SK-N-SH (cell line): Measurements from ENCODE around the gene ADNP2. TPM values are rescaled to one million over a fixed set of nuclear protein-coding genes. Genes with fewer than 3 reads are reported as not detected.

Experiments used
- CTCF ChIA-PET: fragments of 300-600, 350-600 bp; formaldehyde crosslinking; extraction: SDS; loops from one replicate; lab custom pipeline; 2021; lab: Yijun Ruan, JAX
- POLR2A ChIA-PET: fragments of 350-600 bp; sonication (Branson Sonifier 250); formaldehyde crosslinking; extraction: SDS; loops from one replicate; lab custom pipeline; 2020; ENCODE audit warnings: antibody characterized with exemption, inconsistent platforms; lab: Yijun Ruan, JAX
- DNase-seq: peaks from one replicate; pipeline ENCODE4 v3.0.0; 2012
- H2AFZ ChIP-seq: fragments of 200-600 bp; sonication (generic); 2 replicates; pipeline ENCODE4 v1.8.1; 2016; ENCODE audit warnings: antibody characterized with exemption, mild to moderate bottlenecking, low read depth
- H3F3A ChIP-seq: fragments of 200-600 bp; sonication (generic); replicated peaks from 2 replicates; pipeline ENCODE3; 2016; ENCODE audit warnings: antibody characterized with exemption, mild to moderate bottlenecking; ENCODE audit not compliant: insufficient read depth
- H3K27ac ChIP-seq, 2 experiments: fragments of 200-500 bp in 1 of 2; fragments of 200-600 bp in 1 of 2; sonication (Bioruptor generic) in 1 of 2; sonication (generic), shearing (Covaris generic) in 1 of 2; 2 replicates each; pipeline versions ENCODE4 v1.5.1 to v1.6.1; 2014 to 2016; ENCODE audit warnings: low read depth in 2 of 2, inconsistent platforms in 1 of 2, low read length in 1 of 2, mild to moderate bottlenecking in 1 of 2, mixed read lengths in 1 of 2
- H3K27me3 ChIP-seq: fragments of 200-600 bp; sonication (generic), shearing (Covaris generic); 2 replicates; pipeline ENCODE4 v1.6.1; 2016; ENCODE audit warnings: mixed run types; ENCODE audit not compliant: insufficient read depth
- H3K36me3 ChIP-seq, 2 experiments: fragments of 200-500 bp in 1 of 2; fragments of 200-600 bp in 1 of 2; sonication (Bioruptor generic) in 1 of 2; sonication (generic) in 1 of 2; replicated peaks in 1 of 2; 2 replicates each; pipeline versions ENCODE3 to v1.5.1; 2014 to 2016; ENCODE audit warnings: low read length in 1 of 2, mild to moderate bottlenecking in 1 of 2; ENCODE audit not compliant: insufficient read depth in 2 of 2, control insufficient read depth in 1 of 2
- H3K4me1 ChIP-seq, 2 experiments: fragments of 200-500 bp in 1 of 2; fragments of 200-600 bp in 1 of 2; sonication (Bioruptor generic) in 1 of 2; sonication (generic), shearing (Covaris generic) in 1 of 2; 2 replicates each; pipeline versions ENCODE4 v1.5.1 to v1.6.1; 2014 to 2016; ENCODE audit warnings: low read depth in 1 of 2, low read length in 1 of 2, mixed run types in 1 of 2; ENCODE audit not compliant: insufficient read depth in 2 of 2, control insufficient read depth in 1 of 2
- H3K4me2 ChIP-seq: fragments of 200-600 bp; sonication (generic), shearing (Covaris generic); 2 replicates; pipeline ENCODE4 v1.6.1; 2017; ENCODE audit warnings: mixed run types
- H3K4me3 ChIP-seq, 2 experiments: fragments of 200-500 bp in 1 of 2; fragments of 200-600 bp in 1 of 2; sonication (Bioruptor generic) in 1 of 2; sonication (generic), shearing (Covaris generic) in 1 of 2; 2 replicates each; pipeline versions ENCODE4 v1.5.1 to v1.8.1; 2014 to 2016; ENCODE audit warnings: low read depth in 2 of 2, inconsistent platforms in 1 of 2, low read length in 1 of 2, mild to moderate bottlenecking in 1 of 2, mixed read lengths in 1 of 2, moderate library complexity in 1 of 2
- H3K79me2 ChIP-seq: fragments of 200-600 bp; sonication (generic); 2 replicates; pipeline ENCODE4 v1.8.1; 2017; ENCODE audit warnings: mild to moderate bottlenecking; ENCODE audit not compliant: insufficient read depth
- H3K9ac ChIP-seq: fragments of 200-600 bp; sonication (generic); 2 replicates; pipeline ENCODE4 v1.6.1; 2017; ENCODE audit warnings: mixed run types
- H3K9me2 ChIP-seq: fragments of 200-600 bp; sonication (generic); 2 replicates; pipeline ENCODE4 v1.6.1; 2017; ENCODE audit warnings: mixed run types
- H3K9me3 ChIP-seq: fragments of 200-600 bp; sonication (generic); 2 replicates; pipeline ENCODE4 v1.6.1; 2017; ENCODE audit warnings: mixed run types, mild to moderate bottlenecking, moderate library complexity
- H4K20me1 ChIP-seq: fragments of 200-600 bp; sonication (generic); 2 replicates; pipeline ENCODE4 v1.6.1; 2017; ENCODE audit warnings: mild to moderate bottlenecking, mixed run types; ENCODE audit not compliant: insufficient read depth
- CHD2 ChIP-seq: fragments of 150-350 bp; IDR thresholded peaks from 2 replicates; pipeline ENCODE4 v1.6.1; 2018; ENCODE audit warnings: low read length; ENCODE audit not compliant: partially characterized antibody
- ELF1 ChIP-seq: IDR thresholded peaks from 2 replicates; pipeline ENCODE4 v1.4.0; 2012
- MEF2A ChIP-seq: IDR thresholded peaks from 2 replicates; pipeline ENCODE4 v1.4.0; 2012; ENCODE audit warnings: low read depth, borderline replicate concordance
- MXI1 ChIP-seq: IDR thresholded peaks from 2 replicates; pipeline ENCODE4 v1.6.1; 2012; ENCODE audit warnings: mild to moderate bottlenecking, low read depth, low read length, improper control_type of control experiment
- POLR2AphosphoS5 ChIP-seq: IDR thresholded peaks from 2 replicates; pipeline ENCODE4 v1.6.1; 2012; ENCODE audit warnings: low read depth, low read length
- RCOR1 ChIP-seq: fragments of 150-350 bp; IDR thresholded peaks from 2 replicates; pipeline ENCODE4 v1.6.1; 2017; ENCODE audit warnings: antibody characterized with exemption, low read length
- RFX5 ChIP-seq: IDR thresholded peaks from 2 replicates; pipeline ENCODE4 v1.6.1; 2012; ENCODE audit warnings: mild to moderate bottlenecking, improper control_type of control experiment, low read length
- TCF12 ChIP-seq: IDR thresholded peaks from 2 replicates; pipeline ENCODE4 v1.4.0; 2012
- ZBTB33 ChIP-seq: IDR thresholded peaks from 2 replicates; pipeline ENCODE4 v1.4.0; 2012; ENCODE audit warnings: low read depth, borderline replicate concordance
- WGBS: methylation state at CpG from one replicate; pipeline ENCODE4 v1.1.6; 2017; ENCODE audit warnings: low lambda C conversion rate; 5-methylcytosine and 5-hydroxymethylcytosine counted together
- polyA plus RNA-seq, 3 experiments: library from polyadenylated mRNA; depleted of rRNA; stranded (reverse); fragments of >200 nt; gene quantifications; 2 replicates each; pipeline ENCODE4 v1.2.3, GENCODE V29; 2012
- TF ChIP-seq, protein P1 (sequence below): fragments of 150-350 bp; IDR thresholded peaks from 2 replicates; pipeline ENCODE4 v1.6.1; 2017; ENCODE audit warnings: antibody characterized with exemption, low read length, low read depth, borderline replicate concordance
- TF ChIP-seq, protein P2 (sequence below): fragments of 150-350 bp; IDR thresholded peaks from 2 replicates; pipeline ENCODE4 v1.6.1; 2016; ENCODE audit warnings: mild to moderate bottlenecking, low read depth, low read length

Gene ADNP2
- polyA plus RNA-seq, 1 of the 3 experiments (the other 2 are of a cell fraction): 4.3 TPM

DNA sequence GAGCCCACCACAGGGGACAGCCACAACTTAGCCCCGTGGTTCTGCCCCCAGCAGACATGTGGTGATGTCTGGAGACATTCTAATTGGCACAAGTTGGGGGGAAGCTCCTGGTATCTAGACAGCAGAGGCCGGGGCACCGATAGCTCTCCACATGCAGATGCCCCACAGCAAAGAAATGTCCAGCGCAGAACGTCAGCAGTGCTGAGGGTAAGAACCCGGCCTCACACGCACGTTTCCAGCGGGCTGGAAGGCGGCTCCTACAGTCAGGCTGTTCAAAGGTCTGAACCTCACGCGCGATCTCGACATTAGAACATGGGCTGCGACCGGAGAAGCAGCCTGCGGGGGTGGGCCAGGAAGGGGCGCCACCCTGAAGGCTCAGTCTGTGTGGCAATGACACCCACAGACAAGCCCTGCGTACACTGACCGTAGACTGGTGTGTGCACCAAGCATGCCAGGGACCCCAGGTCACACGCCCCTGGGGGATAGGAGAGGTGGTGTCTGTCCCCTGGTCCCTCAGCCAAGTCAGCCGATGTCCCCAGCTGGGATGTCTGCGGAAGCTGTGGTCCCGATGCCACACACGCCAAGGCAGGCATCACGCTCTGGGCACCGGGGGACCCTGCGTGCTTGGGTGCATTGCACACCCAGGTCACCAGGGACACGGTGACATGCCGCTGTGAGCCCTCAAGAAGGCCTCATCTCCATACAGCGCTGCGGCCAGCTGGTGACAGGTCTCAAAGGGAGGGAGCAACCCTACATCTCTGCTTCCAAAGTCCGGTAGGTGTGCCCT, 71.9 kb downstream of the ADNP2 start:
- no peaks in the 10 kb centered on the region; a peak in 1 of 4 replicates for H3K4me1 ChIP-seq
- no peak overlapping the region for H3K4me3 ChIP-seq
- no peak overlapping the region for H3K27ac ChIP-seq
- TF ChIP-seq, protein P1, sequence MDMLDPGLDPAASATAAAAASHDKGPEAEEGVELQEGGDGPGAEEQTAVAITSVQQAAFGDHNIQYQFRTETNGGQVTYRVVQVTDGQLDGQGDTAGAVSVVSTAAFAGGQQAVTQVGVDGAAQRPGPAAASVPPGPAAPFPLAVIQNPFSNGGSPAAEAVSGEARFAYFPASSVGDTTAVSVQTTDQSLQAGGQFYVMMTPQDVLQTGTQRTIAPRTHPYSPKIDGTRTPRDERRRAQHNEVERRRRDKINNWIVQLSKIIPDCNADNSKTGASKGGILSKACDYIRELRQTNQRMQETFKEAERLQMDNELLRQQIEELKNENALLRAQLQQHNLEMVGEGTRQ: no peak
- no peak for TF ChIP-seq RCOR1
- TF ChIP-seq MEF2A: no peak
- TF ChIP-seq TCF12: no peak
- TF ChIP-seq, protein P2, sequence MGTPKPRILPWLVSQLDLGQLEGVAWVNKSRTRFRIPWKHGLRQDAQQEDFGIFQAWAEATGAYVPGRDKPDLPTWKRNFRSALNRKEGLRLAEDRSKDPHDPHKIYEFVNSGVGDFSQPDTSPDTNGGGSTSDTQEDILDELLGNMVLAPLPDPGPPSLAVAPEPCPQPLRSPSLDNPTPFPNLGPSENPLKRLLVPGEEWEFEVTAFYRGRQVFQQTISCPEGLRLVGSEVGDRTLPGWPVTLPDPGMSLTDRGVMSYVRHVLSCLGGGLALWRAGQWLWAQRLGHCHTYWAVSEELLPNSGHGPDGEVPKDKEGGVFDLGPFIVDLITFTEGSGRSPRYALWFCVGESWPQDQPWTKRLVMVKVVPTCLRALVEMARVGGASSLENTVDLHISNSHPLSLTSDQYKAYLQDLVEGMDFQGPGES: no peak
- TF ChIP-seq ELF1: no peak
- TF ChIP-seq RFX5: no peak
- TF ChIP-seq CHD2: no peak
- TF ChIP-seq ZBTB33: no peak
- TF ChIP-seq POLR2AphosphoS5: no peak
- no peak for TF ChIP-seq MXI1
- no peaks in the 10 kb centered on the region for H3K27me3 ChIP-seq
- no peak overlapping the region for H3K4me2 ChIP-seq
- DNase-seq: no peak
- no peaks in the 10 kb centered on the region for H4K20me1 ChIP-seq
- H3K36me3 ChIP-seq: no peaks in the 10 kb centered on the region
- no peak overlapping the region for H3K9ac ChIP-seq
- WGBS: 86% methylated on average over 18 of the region's 33 CpGs
- CTCF ChIA-PET: interaction anchor here (1.5 to 2.4 kb wide), 4 partner anchors 10 to 23 kb away, joined by 5 to 13 read pairs (median 6); no protein-coding TSS in a partner anchor
- no peaks in the 10 kb centered on the region for H3F3A ChIP-seq
- H3K9me2 ChIP-seq: no peaks in the 10 kb centered on the region
- H2AFZ ChIP-seq: no peak overlapping the region
- H3K79me2 ChIP-seq: no peaks in the 10 kb centered on the region
- POLR2A ChIA-PET: no interaction called here
- H3K9me3 ChIP-seq: no peaks in the 10 kb centered on the region
